AG04450 (cell line): ENCODE results near the gene SCRN2. TPM values are rescaled to one million over a fixed set of nuclear protein-coding genes. Genes with fewer than 3 reads are reported as not detected.
A peak's percentile ranks its signal among the peaks of the same experiment; 100 is the strongest.

Source experiments
- CTCF ChIA-PET: fragments of 300-600, 350-600 bp; formaldehyde crosslinking; extraction: SDS; loops from one replicate; lab custom pipeline; 2022; ENCODE audit warnings: antibody characterized with exemption, inconsistent platforms; lab: Charles Lee
- POLR2A ChIA-PET: fragments of 350-600 bp; formaldehyde crosslinking; extraction: SDS; loops from one replicate; lab custom pipeline; 2021; ENCODE audit warnings: antibody characterized with exemption, inconsistent platforms; lab: Yijun Ruan, JAX
- DNase-seq: peaks from one replicate; pipeline ENCODE4 v3.0.0-alpha.2; 2011; ENCODE audit warnings: low read depth, low spot score
- H3K27ac ChIP-seq: one replicate; pipeline ENCODE4 v1.5.1; 2012; ENCODE audit warnings: low read depth, low read length, control low read depth
- H3K27me3 ChIP-seq: one replicate; pipeline ENCODE4 v1.6.0; 2012; ENCODE audit warnings: low read length; ENCODE audit not compliant: control insufficient read depth, insufficient read depth
- H3K4me3 ChIP-seq: 2 replicates; pipeline ENCODE4 v1.5.1; 2011; ENCODE audit warnings: mild to moderate bottlenecking, low read depth, low read length, control low read depth
- H3K9me3 ChIP-seq: 2 replicates; pipeline ENCODE4 v1.5.1; 2012; ENCODE audit warnings: low read length; ENCODE audit not compliant: control insufficient read depth, insufficient read depth
- polyA plus RNA-seq: library from polyadenylated mRNA; depleted of rRNA; stranded (reverse); fragments of >200 nt; gene quantifications from 2 replicates; pipeline ENCODE4 v1.2.3, GENCODE V29; 2011
- TF ChIP-seq, protein P1 (sequence below): IDR thresholded peaks from 2 replicates; pipeline ENCODE4 v1.5.1; 2011; ENCODE audit warnings: low read depth, low read length, control low read depth, inconsistent platforms

The SCRN2 gene
- polyA plus RNA-seq, 1 experiment: 13.3 TPM

DNA sequence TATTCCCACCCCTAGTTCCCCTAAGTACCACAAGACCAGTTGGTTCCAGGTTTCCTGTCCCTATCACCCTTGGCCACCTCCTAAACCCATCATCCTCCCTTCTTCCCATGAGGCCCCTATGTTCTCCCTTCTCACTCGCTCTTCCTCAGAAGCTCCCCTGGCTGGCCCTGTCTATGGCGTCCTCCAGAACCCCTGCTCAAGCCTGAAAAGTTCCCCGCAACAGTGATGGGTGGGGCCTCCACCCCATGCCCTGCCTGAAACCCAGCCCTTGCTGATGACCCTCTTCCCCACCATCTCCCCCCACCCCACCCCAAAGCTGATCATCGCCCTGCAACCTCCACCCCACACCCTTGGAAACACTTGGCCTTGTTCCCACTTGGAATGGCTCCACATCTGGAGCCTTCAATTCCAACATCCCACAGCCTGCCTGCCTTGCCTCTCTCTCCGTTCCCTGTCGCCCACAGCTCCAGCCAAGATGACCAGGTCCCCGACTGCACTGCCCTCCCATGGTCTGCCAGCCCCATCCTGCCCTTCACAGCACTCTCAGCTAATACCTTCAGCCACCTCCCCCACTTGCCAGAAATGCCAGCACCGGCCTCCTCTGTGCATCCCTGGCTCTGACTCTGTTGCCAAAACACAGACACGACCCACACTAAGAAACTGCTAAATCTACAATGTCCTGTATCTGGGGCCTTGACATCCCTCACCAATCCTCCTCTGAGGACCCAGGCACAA, 30.0 kb downstream of the SCRN2 start:
- no peak for DNase-seq
- H3K9me3 ChIP-seq: no peaks in the 10 kb centered on the region; the same call in 1 of the 2 replicates
- TF ChIP-seq, protein P1, sequence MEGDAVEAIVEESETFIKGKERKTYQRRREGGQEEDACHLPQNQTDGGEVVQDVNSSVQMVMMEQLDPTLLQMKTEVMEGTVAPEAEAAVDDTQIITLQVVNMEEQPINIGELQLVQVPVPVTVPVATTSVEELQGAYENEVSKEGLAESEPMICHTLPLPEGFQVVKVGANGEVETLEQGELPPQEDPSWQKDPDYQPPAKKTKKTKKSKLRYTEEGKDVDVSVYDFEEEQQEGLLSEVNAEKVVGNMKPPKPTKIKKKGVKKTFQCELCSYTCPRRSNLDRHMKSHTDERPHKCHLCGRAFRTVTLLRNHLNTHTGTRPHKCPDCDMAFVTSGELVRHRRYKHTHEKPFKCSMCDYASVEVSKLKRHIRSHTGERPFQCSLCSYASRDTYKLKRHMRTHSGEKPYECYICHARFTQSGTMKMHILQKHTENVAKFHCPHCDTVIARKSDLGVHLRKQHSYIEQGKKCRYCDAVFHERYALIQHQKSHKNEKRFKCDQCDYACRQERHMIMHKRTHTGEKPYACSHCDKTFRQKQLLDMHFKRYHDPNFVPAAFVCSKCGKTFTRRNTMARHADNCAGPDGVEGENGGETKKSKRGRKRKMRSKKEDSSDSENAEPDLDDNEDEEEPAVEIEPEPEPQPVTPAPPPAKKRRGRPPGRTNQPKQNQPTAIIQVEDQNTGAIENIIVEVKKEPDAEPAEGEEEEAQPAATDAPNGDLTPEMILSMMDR: no peak
- H3K27ac ChIP-seq: no peak overlapping the region
- no peaks in the 10 kb centered on the region for H3K27me3 ChIP-seq
- ChIA-PET POLR2A (no interaction called here), CTCF (interaction anchor here (0.6 kb wide), 1 partner anchor 320 kb away, joined by 4 read pairs; no protein-coding TSS in a partner anchor)
- H3K4me3 ChIP-seq: no peak overlapping the region

DNA sequence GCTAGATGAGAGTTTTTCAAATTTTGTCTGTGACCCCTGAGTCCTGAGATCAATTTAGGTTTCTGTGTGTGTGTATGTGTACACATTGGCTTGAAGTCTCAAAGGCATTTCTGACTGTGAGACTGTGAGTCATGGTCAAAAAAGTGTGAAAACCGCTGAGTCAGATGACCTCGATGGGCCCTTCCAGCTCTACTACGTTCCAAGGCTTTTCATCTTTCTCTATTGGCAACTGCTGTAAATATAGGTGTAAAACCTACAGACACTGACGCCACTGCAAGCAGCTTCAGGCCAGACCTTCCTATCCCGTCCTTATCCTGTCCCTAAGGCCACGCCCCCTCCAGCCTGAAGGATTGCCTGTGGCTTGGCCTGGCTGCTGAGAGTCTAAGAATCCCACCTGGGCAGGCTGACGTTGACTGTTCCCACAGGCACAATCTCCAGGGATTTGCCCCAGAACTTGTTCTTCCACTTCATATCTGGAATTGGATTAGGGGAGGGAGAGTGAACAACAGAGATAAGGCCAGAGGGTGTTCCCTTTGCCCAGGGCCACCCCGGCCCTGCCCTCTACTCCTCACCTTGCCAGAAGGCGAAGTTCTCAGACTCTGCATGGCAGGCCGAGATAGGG, 30.8 kb downstream of the SCRN2 start:
- ChIA-PET CTCF (interaction anchor here (0.6 kb wide), 1 partner anchor 321 kb away, joined by 4 read pairs; no protein-coding TSS in a partner anchor), POLR2A (interaction anchor here (1.2 kb wide), 1 partner anchor 11 kb away, joined by 8 read pairs; the partner anchor contains the start of gene OSBPL7)
- Histone ChIP-seq H3K27me3 (no peaks in the 10 kb centered on the region), H3K27ac (no peak overlapping the region), H3K9me3 (no peaks in the 10 kb centered on the region; the same call in 1 of the 2 replicates), H3K4me3 (no peak overlapping the region)
- peak; percentile 36 for DNase-seq
- TF ChIP-seq, protein P1: no peak

- TF ChIP-seq, protein P1: no peak
- CTCF ChIA-PET: no interaction called here
- Histone ChIP-seq H3K9me3 (no peaks in the 10 kb centered on the region; the same call in 1 of the 2 replicates), H3K27ac (no peak overlapping the region), H3K27me3 (peaks cover 8% of the 10 kb centered on the region), H3K4me3 (no peak overlapping the region)
- POLR2A ChIA-PET: interaction anchor here (0.6 kb wide), 2 partner anchors 111 to 619 kb away, joined by 3 to 7 read pairs; no protein-coding TSS in a partner anchor
- no peak for DNase-seq
These were observed 32.1 kb downstream of the SCRN2 start for GRCh38 chr17:47808830-47809480.

DNA sequence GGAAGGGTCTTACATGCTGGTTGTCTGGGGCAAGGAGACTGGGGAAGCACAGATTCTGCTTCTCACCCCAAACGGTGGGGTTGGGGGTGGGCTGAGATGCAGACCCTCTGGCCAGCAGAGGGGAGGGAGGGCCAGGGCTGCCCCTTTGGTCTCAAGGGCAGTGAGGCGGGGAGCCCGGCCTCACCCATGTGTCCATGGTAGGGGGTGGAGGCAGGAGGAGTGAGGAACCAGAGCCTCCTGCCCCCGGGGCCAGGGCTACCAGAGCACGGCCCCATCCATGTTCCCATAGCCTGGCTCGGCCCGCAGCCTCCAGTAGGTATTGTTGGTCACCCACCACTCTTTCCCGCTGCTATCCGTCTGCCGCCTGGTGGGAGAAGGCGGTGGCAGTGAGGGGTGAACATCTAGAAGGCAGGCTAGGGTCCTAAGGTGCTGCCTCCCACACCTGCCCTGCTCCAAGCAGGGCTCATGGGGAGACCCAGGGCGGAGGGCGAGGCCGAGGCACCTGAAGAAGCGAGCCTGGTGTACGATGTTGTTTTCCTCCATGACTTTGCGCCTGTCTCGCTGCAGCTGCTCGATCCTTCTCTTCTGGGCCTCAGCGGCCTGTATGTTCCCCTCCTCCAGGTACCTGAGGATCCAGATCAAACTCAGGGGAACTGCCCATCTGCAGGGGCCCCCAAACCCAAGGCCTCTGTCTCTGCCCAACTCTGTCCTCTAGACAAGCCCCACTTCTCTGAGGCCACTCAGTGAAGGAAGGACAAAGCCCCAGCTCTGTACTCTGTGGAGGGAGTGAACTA, 32.8 kb downstream of the SCRN2 start:
- no peak for DNase-seq
- Histone ChIP-seq H3K27me3 (peaks cover 15% of the 10 kb centered on the region), H3K27ac (no peak overlapping the region), H3K9me3 (no peaks in the 10 kb centered on the region; the same call in 1 of the 2 replicates), H3K4me3 (no peak overlapping the region)
- TF ChIP-seq, protein P1: no peak
- ChIA-PET POLR2A (interaction anchor here (0.6 kb wide), 1 partner anchor 619 kb away, joined by 7 read pairs; no protein-coding TSS in a partner anchor), CTCF (no interaction called here)
